HEK293T (cell line): ENCODE results near the gene KCTD15.
A peak's percentile ranks its signal among the peaks of the same experiment; 100 is the strongest.

ENCODE experiments used
- CTCF ChIA-PET: fragments of 350-600 bp; formaldehyde crosslinking; extraction: SDS; loops from one replicate; lab custom pipeline; 2021; ENCODE audit warnings: antibody characterized with exemption, inconsistent platforms; lab: Yijun Ruan, JAX
- POLR2A ChIA-PET: fragments of 350-600 bp; formaldehyde crosslinking; extraction: SDS; loops from one replicate; lab custom pipeline; 2020; ENCODE audit warnings: antibody characterized with exemption, inconsistent platforms; lab: Yijun Ruan, JAX
- DNase-seq: peaks from one replicate; pipeline ENCODE4 v3.0.0; 2012; ENCODE audit warnings: mixed read lengths; ENCODE audit errors: extremely low spot score
- ARNT ChIP-seq: fragments of 450-650 bp; IDR thresholded peaks from 2 replicates; pipeline ENCODE4 v1.6.1; 2017; ENCODE audit warnings: mild to moderate bottlenecking
- BHLHE40 ChIP-seq: fragments of 450-650 bp; IDR thresholded peaks from 2 replicates; pipeline ENCODE4 v1.6.1; 2016; ENCODE audit warnings: mild to moderate bottlenecking, moderate library complexity, borderline replicate concordance
- CTBP1 ChIP-seq: fragments of 450-650 bp; IDR thresholded peaks from 2 replicates; pipeline ENCODE4 v1.6.1; 2016; ENCODE audit warnings: borderline replicate concordance
- ELF4 ChIP-seq: fragments of 450-650 bp; IDR thresholded peaks from 2 replicates; pipeline ENCODE4 v1.6.1; 2017; ENCODE audit warnings: antibody characterized with exemption
- FOXA1 ChIP-seq: fragments of 450-650 bp; IDR thresholded peaks from 2 replicates; pipeline ENCODE4 v1.6.1; 2016; ENCODE audit warnings: mild to moderate bottlenecking
- FOXK2 ChIP-seq: fragments of 450-650 bp; IDR thresholded peaks from 2 replicates; pipeline ENCODE4 v1.6.1; 2016; ENCODE audit warnings: mild to moderate bottlenecking
- FOXM1 ChIP-seq: fragments of 450-650 bp; IDR thresholded peaks from 2 replicates; pipeline ENCODE4 v1.6.1; 2017; ENCODE audit warnings: mild to moderate bottlenecking, borderline replicate concordance
- HDGF ChIP-seq: fragments of 450-650 bp; IDR thresholded peaks from 2 replicates; pipeline ENCODE4 v1.6.1; 2017; ENCODE audit warnings: antibody characterized with exemption, borderline replicate concordance
- L3MBTL2 ChIP-seq: fragments of 450-650 bp; conservative IDR thresholded peaks from 2 replicates; pipeline ENCODE4 v1.6.1; 2016; ENCODE audit warnings: mild to moderate bottlenecking
- LEF1 ChIP-seq: fragments of 450-650 bp; IDR thresholded peaks from 2 replicates; pipeline ENCODE4 v1.6.1; 2017; ENCODE audit warnings: mild to moderate bottlenecking, borderline replicate concordance
- NFRKB ChIP-seq: fragments of 450-650 bp; IDR thresholded peaks from 2 replicates; pipeline ENCODE4 v1.6.1; 2016; ENCODE audit warnings: mild to moderate bottlenecking, moderate library complexity
- SP1 ChIP-seq: fragments of 450-650 bp; IDR thresholded peaks from 2 replicates; pipeline ENCODE4 v1.6.1; 2017
- SUZ12 ChIP-seq: fragments of 450-650 bp; IDR thresholded peaks from 2 replicates; pipeline ENCODE4 v1.6.1; 2016; ENCODE audit warnings: mild to moderate bottlenecking
- TARDBP ChIP-seq: fragments of 450-650 bp; IDR thresholded peaks from 2 replicates; pipeline ENCODE4 v1.6.1; 2016
- ZNF384 ChIP-seq: fragments of 450-650 bp; IDR thresholded peaks from 2 replicates; pipeline ENCODE4 v1.6.1; 2016
- TF ChIP-seq, protein P1 (sequence below): fragments of 450-650 bp; IDR thresholded peaks from 2 replicates; pipeline ENCODE4 v1.6.1; 2016

KCTD15 gene

DNA sequence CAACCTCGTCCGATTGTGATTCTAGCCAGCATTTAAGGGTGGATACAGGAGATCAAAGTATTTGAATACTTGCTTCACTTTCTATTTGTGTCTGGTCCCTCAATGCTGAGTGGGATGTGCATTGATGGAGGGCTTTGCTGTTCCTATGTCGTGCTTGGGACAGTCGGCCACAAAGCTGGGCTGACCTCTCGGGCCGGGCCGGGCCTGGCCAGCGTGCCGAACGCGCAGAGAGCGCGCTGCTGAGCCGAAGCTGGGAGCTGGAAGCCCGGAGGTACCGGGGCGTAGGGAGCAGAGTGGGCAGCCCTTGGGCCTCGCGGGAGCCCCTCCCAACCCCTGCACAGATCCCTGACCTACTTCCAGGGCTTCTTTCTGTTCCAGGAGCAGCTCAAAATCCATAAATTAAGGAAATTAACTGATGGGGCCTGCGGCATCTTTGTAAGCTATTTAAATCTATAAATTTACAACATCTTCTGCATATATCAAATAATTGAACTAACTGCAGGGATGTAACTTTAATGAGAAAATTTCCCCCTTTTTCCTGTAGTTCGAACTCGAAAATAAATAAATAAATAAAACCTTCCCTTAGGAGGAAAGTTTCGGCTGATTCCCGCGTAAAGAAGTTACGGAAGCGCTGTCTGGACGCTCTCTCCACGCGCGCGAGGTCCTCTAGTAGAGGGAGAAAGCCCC lies 1.8 kb upstream of the KCTD15 start:
- DNase-seq: no peak
- ChIA-PET POLR2A (interaction anchor here (0.6 to 1.4 kb wide), 4 partner anchors 9 to 421 kb away, joined by 3 to 4 read pairs (median 4); partner anchors contain the start of gene CEBPG), CTCF (interaction anchor here (0.7 to 1.0 kb wide), 7 partner anchors 10 to 292 kb away, joined by 3 to 7 read pairs (median 3); no protein-coding TSS in a partner anchor)
- TF ChIP-seq CTBP1 (no peak), SP1 (no peak), TARDBP (no peak), L3MBTL2 (no peak; the same call in 1 of the 2 replicates), HDGF (no peak), FOXK2 (no peak), SUZ12 (no peak), ZNF384 (no peak)
- TF ChIP-seq, protein P1, sequence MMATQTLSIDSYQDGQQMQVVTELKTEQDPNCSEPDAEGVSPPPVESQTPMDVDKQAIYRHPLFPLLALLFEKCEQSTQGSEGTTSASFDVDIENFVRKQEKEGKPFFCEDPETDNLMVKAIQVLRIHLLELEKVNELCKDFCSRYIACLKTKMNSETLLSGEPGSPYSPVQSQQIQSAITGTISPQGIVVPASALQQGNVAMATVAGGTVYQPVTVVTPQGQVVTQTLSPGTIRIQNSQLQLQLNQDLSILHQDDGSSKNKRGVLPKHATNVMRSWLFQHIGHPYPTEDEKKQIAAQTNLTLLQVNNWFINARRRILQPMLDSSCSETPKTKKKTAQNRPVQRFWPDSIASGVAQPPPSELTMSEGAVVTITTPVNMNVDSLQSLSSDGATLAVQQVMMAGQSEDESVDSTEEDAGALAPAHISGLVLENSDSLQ: no peak

DNA sequence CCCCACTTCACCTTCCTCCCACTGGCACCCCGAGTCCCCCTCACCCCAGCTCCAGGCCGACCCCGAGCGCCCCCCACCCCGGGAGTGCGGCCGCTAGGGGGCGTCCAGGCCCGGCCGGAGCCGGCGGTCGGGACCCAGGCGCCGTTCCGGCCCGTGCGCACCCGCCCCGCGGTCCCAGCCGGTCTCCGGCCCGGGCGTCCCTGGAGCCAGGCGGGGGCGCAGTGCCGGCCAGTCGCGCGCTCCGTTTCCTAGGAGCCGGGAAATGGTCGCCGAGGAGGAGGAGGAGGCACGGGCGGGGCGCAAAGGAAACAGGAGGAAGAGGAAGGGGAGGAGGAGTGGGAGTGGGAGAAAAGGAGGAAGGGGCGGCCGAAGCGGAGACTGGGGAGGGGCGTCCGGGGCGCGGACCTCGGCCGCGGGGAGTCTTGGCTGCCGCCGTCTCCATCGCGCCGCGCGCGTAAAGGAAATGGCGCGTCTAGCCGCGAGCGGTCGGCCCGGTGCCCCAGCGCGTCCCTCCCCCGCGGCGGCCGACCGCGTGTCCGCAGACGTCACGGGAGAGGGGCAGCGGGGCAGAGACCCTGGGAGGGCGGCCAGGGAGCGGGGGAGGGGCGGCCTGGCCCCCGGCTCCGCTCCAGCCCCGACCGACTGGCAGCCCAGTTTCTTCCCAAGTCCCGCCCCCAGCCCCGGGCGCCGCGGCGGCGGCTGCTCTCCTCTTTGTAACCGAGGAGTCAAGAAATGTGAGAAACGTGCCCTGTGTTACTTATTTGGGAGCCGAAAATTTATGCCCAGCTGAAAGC lies 1.1 kb upstream of the KCTD15 start:
- DNase-seq: peak; percentile 84
- ChIA-PET POLR2A (interaction anchor here (0.9 to 2.4 kb wide), 4 partner anchors 10 to 422 kb away, joined by 3 to 10 read pairs (median 4); partner anchors contain the start of gene CEBPG), CTCF (interaction anchor here (0.8 to 1.0 kb wide), 6 partner anchors 10 to 291 kb away, joined by 3 to 7 read pairs (median 3); no protein-coding TSS in a partner anchor)
- no peak for TF ChIP-seq TARDBP
- TF ChIP-seq NFRKB: no peak
- 0 out of 2 replicates have a peak, but pooled peaks have one; percentile 46 for TF ChIP-seq FOXM1
- TF ChIP-seq ARNT: peak; percentile 94
- no peak for TF ChIP-seq HDGF
- no peak for TF ChIP-seq FOXK2
- TF ChIP-seq, protein P1: peak; percentile 71
- TF ChIP-seq SUZ12: no peak
- TF ChIP-seq LEF1: peak; percentile 58; the same call in 1 of the 2 replicates
- no peak for TF ChIP-seq BHLHE40
- TF ChIP-seq ZNF384: no peak

DNA sequence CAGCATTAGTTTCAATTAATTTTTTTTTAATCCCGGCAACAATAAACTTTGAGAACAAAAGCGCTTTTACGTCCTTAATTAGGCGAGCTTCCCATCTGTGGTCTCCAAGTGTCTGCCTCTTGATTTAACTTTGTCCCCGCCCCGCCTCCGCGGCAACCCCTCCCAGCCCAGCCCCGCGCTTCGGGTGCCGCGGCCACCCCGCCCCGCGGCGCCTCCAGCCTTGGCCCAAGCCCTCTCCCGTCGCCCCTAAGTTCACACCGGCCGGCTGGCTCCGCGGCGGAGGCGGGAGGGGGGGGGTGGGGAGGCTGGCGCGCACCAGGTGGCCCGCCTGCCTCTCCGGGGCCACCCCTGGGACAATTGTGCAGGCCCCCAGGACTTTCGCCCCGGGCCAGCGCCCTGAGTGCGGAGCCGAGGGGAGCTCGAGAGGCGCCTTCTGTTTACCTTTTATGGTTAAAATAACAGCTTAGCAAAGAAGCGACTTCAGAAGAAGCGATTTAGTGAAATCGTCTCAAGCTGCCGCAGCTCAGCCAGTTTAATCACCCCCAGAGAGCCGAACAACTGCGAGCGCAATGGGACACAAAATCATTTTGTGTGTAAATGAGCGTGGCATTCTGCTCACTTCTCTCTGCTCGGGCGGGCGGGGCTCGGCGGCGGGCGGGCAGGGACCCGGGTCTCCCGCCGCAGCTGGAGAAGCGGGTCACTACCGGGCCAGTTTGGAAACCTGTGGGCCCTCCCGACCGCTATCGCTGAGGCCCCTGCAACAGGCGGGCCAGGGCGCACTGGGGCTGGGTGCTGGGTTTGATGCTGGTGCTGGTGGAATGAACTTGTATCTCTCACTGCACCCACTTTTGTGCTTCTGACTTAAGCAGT lies 1.4 kb downstream of the KCTD15 start:
- peak; percentile 36 for DNase-seq
- POLR2A ChIA-PET: interaction anchor here (0.6 to 2.4 kb wide), 7 partner anchors 9 to 69 kb away, joined by 3 to 10 read pairs (median 4); no protein-coding TSS in a partner anchor
- CTCF ChIA-PET: interaction anchor here (0.6 kb wide), 1 partner anchor 443 kb away, joined by 3 read pairs; no protein-coding TSS in a partner anchor
- TF ChIP-seq NFRKB: no peak
- TF ChIP-seq ELF4: no peak
- TF ChIP-seq LEF1: no peak
- TF ChIP-seq, protein P1: no peak
- no peak for TF ChIP-seq CTBP1
- TF ChIP-seq SUZ12: no peak
- TF ChIP-seq ZNF384: no peak
- TF ChIP-seq HDGF: no peak
- TF ChIP-seq L3MBTL2: no peak
- TF ChIP-seq BHLHE40: no peak
- no peak for TF ChIP-seq ARNT
- TF ChIP-seq FOXM1: no peak
- no peak for TF ChIP-seq FOXA1
- TF ChIP-seq TARDBP: no peak
- no peak for TF ChIP-seq SP1
- TF ChIP-seq FOXK2: no peak

DNA sequence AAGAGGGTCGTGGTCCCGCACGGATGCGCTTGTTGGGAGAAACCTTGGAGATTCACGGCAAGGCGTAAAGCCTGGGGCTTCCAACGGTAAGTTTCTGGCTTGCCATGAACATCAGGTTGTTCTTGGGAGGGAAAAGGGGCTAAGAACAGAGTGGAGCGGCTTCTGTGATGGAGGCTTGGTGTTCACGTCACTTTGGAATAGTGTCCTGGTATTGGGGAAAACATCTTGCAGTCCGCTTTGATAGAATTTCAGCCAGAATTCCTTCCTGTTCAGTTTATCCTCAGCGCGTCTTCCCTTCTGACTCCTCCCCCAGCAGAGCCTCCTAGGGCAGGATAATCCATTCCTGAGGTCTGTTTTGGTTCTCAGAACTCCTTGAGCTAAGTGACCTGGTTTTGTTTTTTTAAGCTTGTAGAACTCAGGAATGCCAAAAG lies 2.0 kb downstream of the KCTD15 start:
- POLR2A ChIA-PET: no interaction called here
- TF ChIP-seq FOXA1: no peak
- no peak for TF ChIP-seq FOXK2
- TF ChIP-seq SUZ12: no peak
- TF ChIP-seq NFRKB: no peak
- no peak for TF ChIP-seq TARDBP
- TF ChIP-seq BHLHE40: no peak
- no peak for TF ChIP-seq CTBP1
- no peak for TF ChIP-seq FOXM1
- TF ChIP-seq HDGF: no peak
- no peak for TF ChIP-seq ZNF384
- TF ChIP-seq ARNT: no peak
- TF ChIP-seq L3MBTL2: no peak
- CTCF ChIA-PET: interaction anchor here (0.6 kb wide), 1 partner anchor 442 kb away, joined by 3 read pairs; no protein-coding TSS in a partner anchor
- DNase-seq: no peak
